Cerebellar cortex (tissue), 1 donor: Measurements from ENCODE around the gene TRAP1.
"Not testable (repeated sequence)": the region's sequence is repeated elsewhere in the genome, so short reads cannot be mapped to it uniquely, and the experiment has no call there.

ENCODE experiments used
- DNase-seq: peaks from one replicate; pipeline ENCODE4 v3.0.0-alpha.2; 2015; ENCODE audit warnings: low spot score

TRAP1 gene

DNA sequence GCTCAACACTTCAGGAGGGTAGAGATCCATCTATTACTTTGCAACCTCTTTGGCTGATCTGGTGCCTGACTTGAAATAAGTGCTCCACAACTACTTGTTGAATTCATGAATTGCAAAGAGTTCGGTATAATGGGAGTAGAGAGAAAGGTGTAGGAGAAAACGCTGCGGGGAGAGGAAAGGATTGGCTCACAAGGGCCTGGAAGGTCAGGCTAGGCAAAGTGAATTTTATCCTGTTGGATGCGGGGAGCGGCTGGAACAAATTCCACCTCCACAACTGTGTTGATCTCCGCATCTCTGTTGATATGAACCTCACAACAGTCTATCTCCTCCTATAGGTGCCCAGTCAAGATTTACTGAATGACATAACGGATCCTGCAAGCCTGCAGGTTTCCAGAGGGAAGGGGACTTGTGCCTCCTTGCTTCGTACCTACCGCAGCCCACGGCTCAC is 106.6 kb downstream of the TRAP1 start:
- peak; percentile 36 for DNase-seq

DNA sequence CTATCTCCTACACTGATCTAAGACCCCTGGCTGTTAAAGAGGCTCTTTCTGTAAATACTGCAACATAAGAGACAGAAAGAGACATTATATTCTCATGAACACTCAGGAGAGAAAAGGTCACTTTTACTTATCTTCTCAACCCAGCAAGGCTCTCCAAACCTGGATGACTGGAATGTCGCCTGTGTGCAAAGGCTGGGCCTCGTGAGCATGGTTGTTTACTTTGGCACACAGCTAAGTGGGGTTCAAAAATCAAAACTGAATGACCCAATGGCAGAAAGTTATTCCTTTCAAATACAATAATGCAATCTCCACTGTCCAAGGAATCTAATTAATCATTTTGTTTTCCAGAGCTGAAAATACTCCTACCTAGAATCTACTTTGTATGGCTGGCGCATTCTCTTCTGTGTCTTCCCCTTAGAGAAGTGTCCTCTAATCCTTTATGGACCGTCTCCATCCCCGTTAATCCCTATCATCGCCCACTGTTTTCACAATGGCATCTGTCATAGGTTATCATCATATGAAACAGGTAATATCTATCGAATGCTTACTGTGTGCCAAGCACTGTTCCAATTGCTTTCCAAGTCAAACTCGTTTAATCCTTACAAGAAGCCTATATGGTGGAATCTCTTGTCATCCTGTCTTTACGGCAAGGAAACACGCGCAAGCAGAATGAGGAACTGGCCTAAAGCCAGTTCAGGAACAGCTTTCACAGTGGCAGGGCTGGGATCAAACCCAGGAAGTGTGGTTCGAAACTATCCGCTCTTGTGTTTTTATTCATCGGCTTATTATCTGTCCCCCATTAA is 107.2 kb downstream of the TRAP1 start:
- no peak for DNase-seq

DNA sequence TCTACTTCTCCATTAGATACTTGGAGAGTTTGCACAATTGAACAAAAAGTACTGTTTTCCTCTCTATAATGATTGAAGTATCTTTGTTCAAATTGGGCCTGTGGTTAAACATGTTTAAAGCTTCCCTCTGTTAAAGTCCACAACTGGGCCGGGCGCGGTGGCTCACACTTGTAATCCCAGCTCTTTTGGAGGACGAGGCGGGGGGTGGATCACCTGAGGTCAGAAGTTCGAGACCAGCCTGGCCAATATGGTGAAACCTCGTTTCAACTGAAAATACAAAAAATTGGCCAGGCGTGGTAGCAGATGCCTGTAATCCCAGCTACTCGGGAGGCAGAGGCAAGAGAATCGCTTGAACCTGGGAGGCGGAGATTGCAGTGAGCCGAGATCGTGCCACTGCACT is 108.3 kb downstream of the TRAP1 start:
- not testable (repeated sequence) for DNase-seq

DNA sequence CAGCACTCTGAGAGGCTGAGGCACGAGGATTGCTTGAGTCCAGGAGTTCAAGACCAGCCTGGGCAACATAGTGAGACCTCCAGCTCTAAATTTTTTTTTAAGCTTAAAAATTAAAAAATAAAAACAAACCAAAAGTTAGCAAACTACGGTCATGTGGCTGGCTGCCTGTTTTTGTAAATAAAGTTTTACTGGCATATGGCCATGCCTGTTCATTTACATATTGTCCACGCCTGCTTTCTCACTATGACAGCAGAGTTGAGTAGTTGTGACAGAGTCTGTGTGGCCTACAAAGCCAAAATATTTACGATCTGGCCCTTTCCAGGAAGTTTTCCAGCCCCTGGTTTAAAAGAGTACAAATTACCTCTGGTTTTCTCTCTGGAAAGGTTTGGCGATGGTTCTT is 109.3 kb downstream of the TRAP1 start:
- DNase-seq = no peak
